Stimulated activated memory B cell treated with anti-CD40 and anti-IgM and Interleukin-4, amounts not matched to agents 10 μg/mL and 1 μg/mL and 100 μg/mL, for 72 hours (primary cell): ENCODE data around the gene HSF2BP.
"Not testable (repeated sequence)": the region's sequence is repeated elsewhere in the genome, so short reads cannot be mapped to it uniquely, and the experiment has no call there.

ENCODE experiments used
- ATAC-seq: fragments of 150-1000 bp; cut with Tn5 transposase; 2 replicates; pipeline ENCODE4 v1.10.0; 2021
- H3K27ac Mint-ChIP-seq: one replicate; pipeline ENCODE4 v1.8.0; 2022; ENCODE audit warnings: mild to moderate bottlenecking, mixed read lengths
- H3K27me3 Mint-ChIP-seq: one replicate; pipeline ENCODE4 v1.8.0; 2022; ENCODE audit warnings: mixed read lengths
- H3K36me3 Mint-ChIP-seq: one replicate; pipeline ENCODE4 v1.8.0; 2022; ENCODE audit warnings: mixed read lengths
- H3K4me1 Mint-ChIP-seq: one replicate; pipeline ENCODE4 v1.8.0; 2022; ENCODE audit warnings: mixed read lengths
- H3K4me3 Mint-ChIP-seq: one replicate; pipeline ENCODE4 v1.8.0; 2022; ENCODE audit warnings: mild to moderate bottlenecking, moderate library complexity, mixed read lengths
- H3K9me3 Mint-ChIP-seq: one replicate; pipeline ENCODE4 v1.8.0; 2022; ENCODE audit warnings: mixed read lengths

Gene HSF2BP

DNA sequence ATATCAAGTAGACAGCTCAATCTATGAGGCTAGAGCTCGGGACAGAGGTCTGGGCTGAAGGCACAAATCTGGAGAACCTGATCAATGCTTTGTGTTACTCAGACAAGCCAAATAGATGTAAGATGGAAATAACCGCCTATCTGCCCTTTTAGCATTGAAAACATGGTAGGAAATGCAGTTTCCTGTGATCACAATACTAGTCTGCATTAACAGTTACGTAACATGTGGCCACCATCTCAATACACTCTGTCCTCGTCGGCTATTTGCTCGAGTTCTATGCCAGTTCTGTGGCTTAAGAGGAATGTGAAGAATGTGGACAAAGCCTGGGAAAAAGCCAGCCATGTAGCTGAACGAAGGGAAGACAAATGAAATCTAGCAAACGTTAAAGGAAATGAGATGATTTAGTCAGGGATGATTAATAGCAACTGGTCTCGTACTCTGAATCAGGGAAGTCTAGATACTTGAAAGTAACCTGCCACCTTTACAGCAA lies 73.3 kb downstream of the HSF2BP start:
- Mint-ChIP-seq H3K4me1 (no peaks in the 10 kb centered on the region), H3K27me3 (peaks cover 27% of the 10 kb centered on the region), H3K9me3 (no peaks in the 10 kb centered on the region), H3K27ac (no peak overlapping the region), H3K4me3 (no peak overlapping the region), H3K36me3 (no peaks in the 10 kb centered on the region)
- ATAC-seq, result no peak

DNA sequence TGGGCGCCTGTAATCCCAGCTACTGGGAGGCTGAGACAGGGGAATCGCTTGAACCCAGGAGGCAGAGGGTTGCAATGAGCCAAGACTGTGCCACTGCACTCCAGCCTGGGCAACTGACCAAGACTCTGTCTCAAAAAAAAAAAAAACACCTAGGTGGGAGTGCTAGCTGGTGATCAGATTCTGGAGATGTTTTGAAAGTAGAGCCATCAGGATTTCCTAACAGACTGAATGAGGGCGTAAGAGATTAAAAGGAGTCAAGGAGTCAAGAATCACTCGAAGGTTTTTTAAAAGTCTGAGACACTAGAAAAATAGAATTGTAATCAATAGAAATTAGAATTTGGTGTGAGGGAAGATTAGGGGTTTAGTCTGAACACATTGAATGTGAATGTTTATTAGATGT lies 73.8 kb downstream of the HSF2BP start:
- no peak overlapping the region for H3K27ac Mint-ChIP-seq
- H3K27me3 Mint-ChIP-seq, result peaks cover 27% of the 10 kb centered on the region
- no peaks in the 10 kb centered on the region for H3K36me3 Mint-ChIP-seq
- ATAC-seq, result no peak
- H3K4me3 Mint-ChIP-seq, result no peak overlapping the region
- no peaks in the 10 kb centered on the region for H3K9me3 Mint-ChIP-seq
- H3K4me1 Mint-ChIP-seq, result no peaks in the 10 kb centered on the region

DNA sequence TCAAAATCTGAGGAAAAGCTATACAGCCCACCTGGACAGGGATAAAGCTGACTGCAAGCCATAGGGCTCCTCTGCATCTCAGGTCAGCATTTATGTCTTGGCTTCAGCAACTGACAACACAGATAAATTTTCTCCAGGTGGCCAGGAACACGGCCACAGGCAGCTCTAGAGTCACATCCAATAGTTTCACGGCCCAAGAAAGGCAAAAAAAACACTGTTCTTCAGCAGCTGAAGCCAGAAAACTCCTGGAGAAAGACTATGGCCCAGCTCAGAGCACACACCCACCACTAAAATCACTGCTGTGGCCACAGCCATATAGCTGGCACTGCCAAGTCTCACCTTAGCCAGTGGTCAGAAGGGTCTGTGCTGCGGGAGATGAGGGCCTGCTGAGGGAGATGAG lies 77.8 kb downstream of the HSF2BP start:
- no peaks in the 10 kb centered on the region for H3K4me1 Mint-ChIP-seq

DNA sequence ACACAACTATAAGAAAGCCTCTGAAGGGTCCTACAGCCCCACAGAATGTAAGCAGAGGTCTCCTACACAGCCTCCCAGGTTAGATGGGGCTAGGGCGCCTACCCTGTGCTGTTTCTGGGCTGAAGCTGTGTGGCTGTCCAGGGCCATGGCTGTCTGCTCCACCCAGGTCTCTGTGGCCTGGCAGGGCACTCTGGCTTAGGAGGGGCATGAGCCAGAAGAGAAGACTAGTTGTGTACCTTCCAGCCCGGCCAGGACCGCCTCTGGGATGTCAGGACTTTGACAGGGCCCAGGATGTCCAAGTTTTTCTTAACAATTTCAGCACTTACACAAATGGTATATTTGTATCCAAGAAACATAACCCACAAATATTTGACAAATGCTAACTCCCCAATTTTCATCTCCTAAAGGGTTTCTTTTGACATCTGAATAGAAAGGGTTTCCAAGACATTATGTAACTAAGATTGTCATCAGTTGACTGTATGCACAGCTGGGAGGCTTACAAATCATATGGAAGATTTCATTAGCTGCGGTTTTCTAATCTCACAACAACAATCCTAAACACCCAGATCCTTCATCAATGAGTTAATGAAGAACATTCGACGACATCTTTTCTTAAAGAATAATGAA lies 80.5 kb downstream of the HSF2BP start:
- H3K4me3 Mint-ChIP-seq, result no peak overlapping the region
- no peak for ATAC-seq
- H3K27me3 Mint-ChIP-seq, result peaks cover 39% of the 10 kb centered on the region
- no peaks in the 10 kb centered on the region for H3K36me3 Mint-ChIP-seq
- H3K27ac Mint-ChIP-seq, result no peak overlapping the region
- no peaks in the 10 kb centered on the region for H3K4me1 Mint-ChIP-seq
- no peaks in the 10 kb centered on the region for H3K9me3 Mint-ChIP-seq

More for the DNA sequence above, 77.8 kb downstream of the HSF2BP start:
- ATAC-seq, result no peak
- Mint-ChIP-seq H3K4me3 (no peak overlapping the region), H3K9me3 (no peaks in the 10 kb centered on the region), H3K27me3 (peaks cover 22% of the 10 kb centered on the region), H3K27ac (peak overlapping the region; percentile 9), H3K36me3 (no peaks in the 10 kb centered on the region)

DNA sequence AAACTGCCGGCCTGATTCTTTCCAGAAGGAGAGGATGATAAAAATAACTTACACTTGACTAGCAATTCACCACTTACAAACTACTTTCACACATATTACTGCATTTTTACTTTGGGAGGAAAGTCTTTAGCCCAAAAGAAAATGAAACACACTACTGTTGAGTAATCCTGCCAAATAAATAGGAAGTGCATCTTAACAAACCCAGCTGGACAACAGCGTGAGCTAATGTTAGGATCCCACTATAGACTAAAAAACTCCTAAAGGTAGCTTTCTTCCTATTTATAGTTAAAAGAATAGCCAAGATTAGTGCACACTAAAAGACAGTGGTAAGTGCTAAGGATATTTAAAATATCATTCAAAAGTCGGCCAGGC lies 83.8 kb downstream of the HSF2BP start:
- no peak overlapping the region for H3K27ac Mint-ChIP-seq
- no peak for ATAC-seq
- no peak overlapping the region for H3K4me3 Mint-ChIP-seq
- H3K27me3 Mint-ChIP-seq, result peaks cover 42% of the 10 kb centered on the region
- no peaks in the 10 kb centered on the region for H3K4me1 Mint-ChIP-seq
- no peaks in the 10 kb centered on the region for H3K9me3 Mint-ChIP-seq
- H3K36me3 Mint-ChIP-seq, result no peaks in the 10 kb centered on the region

DNA sequence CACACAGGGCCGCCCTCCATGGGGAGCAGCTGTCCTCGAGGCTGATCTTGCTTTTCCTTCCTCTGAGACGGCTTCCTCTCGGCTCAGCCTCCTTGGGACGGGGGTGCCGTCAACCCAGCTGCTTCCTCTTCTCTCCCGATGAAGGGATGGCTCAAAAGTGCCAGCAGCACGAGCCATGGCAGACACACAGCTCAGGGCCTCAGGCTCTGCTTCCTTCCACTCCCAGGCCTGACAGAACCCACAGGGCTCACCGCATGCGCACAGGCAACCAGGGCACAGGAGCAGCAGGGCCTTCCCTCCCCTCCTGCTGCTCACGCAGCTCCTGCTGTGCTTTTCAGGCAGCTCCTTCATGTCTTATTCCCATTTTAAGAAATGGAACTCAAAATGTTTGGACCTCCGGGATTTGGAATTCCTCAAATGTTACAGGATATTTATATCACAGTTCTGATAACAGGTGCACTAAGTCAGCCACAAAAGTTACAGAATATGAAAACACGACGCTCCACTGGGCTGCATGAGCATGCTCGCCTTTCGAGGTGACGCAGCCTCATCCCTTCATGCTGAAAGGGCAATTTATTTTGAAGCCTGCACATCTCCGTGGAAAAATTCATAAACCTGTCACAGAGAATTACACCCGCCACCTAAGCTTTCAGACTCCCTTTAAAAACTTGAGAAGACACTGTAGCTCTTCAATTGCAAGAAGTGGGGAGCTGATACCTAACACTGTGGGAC lies 84.4 kb downstream of the HSF2BP start:
- Mint-ChIP-seq H3K9me3 (no peaks in the 10 kb centered on the region), H3K4me3 (no peak overlapping the region), H3K36me3 (no peaks in the 10 kb centered on the region), H3K27me3 (peaks cover 38% of the 10 kb centered on the region), H3K27ac (no peak overlapping the region), H3K4me1 (no peaks in the 10 kb centered on the region)
- no peak for ATAC-seq

DNA sequence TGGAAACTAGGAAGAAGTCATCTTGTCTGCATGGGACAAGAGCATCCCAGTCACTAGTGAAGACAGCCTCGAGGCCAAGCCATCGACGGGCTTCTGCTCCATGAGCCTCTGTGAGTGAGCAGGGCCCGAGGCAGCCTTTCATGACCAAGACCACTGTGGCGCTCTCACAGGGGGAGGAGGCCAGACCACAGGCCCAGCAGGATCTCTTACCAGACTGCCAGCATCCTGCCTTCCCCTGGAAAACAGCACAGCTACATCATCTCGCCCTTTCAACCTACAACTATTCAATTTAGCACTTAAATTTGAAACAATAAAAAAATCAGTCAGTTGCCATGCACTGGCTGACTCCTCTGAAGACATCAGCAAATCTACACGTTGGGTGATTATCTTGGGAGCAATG lies 85.4 kb downstream of the HSF2BP start:
- Mint-ChIP-seq H3K9me3 (no peaks in the 10 kb centered on the region), H3K36me3 (no peaks in the 10 kb centered on the region), H3K4me3 (no peak overlapping the region), H3K27me3 (peaks cover 38% of the 10 kb centered on the region), H3K27ac (no peak overlapping the region), H3K4me1 (no peaks in the 10 kb centered on the region)
- ATAC-seq, result no peak

DNA sequence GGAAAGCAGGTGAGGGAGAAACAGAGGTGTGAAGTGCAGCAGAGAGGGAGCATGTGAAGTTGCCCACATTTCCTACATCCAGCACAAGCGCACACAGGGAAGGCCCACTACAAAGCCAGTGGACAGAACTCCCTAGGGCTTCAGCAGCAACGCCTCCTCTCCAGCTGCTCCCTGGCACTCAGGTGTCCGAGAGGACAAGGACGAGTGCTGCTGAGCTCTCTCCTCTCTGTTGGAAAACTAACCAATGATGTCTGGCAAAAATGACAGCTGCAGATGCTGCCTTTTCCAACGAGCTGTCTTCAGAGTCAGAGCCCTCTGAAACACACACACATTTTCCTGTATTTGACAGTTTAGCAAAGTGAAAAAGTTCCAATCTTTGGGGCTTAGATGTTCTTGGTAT lies 86.8 kb downstream of the HSF2BP start:
- Mint-ChIP-seq H3K9me3 (no peaks in the 10 kb centered on the region), H3K4me3 (no peak overlapping the region), H3K36me3 (no peaks in the 10 kb centered on the region), H3K4me1 (no peaks in the 10 kb centered on the region), H3K27me3 (peaks cover 38% of the 10 kb centered on the region), H3K27ac (no peak overlapping the region)
- no peak for ATAC-seq

DNA sequence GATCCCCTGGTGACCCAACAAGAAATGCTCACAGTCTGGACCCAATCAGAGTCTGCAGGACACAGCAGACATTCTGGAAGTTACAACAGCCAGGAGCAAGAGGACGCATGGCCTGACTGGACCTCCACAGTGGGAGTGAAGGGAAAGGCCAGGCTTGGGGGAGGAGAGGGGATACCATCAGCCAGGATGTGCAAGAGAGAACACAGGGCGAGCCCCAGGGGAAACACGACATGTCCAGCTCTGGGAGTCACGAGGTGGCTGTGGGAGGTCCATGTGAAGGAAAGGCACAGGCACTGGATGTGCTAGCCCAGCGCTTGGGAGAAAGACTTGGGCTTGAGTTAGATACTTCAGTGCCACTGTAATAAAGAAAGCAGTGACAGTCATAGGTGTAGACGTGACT lies 87.3 kb downstream of the HSF2BP start:
- peaks cover 38% of the 10 kb centered on the region for H3K27me3 Mint-ChIP-seq
- H3K27ac Mint-ChIP-seq, result no peak overlapping the region
- no peaks in the 10 kb centered on the region for H3K9me3 Mint-ChIP-seq
- no peaks in the 10 kb centered on the region for H3K4me1 Mint-ChIP-seq
- no peak for ATAC-seq
- no peak overlapping the region for H3K4me3 Mint-ChIP-seq
- H3K36me3 Mint-ChIP-seq, result no peaks in the 10 kb centered on the region

DNA sequence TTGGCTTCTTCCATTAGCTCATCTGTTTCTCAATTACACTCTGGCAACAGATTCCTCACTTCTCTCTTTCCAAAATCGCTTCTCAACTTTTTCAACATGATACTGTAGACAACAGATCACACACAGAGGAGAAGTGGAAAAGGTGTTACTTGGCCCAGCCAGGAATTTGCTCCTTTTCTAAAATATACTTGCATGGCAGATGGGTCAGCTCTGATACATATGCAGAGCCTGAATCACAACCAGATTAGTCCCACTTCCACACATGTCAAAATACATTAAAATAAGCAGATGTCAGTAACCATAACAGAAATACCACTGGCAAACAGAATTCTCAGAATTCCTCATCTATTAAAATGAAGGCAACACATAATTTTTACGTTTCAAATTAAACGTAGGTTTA lies 89.1 kb downstream of the HSF2BP start:
- peaks cover 35% of the 10 kb centered on the region for H3K27me3 Mint-ChIP-seq
- not testable (repeated sequence) for ATAC-seq, H3K36me3 Mint-ChIP-seq, H3K4me1 Mint-ChIP-seq, H3K9me3 Mint-ChIP-seq, H3K27ac Mint-ChIP-seq, H3K4me3 Mint-ChIP-seq

DNA sequence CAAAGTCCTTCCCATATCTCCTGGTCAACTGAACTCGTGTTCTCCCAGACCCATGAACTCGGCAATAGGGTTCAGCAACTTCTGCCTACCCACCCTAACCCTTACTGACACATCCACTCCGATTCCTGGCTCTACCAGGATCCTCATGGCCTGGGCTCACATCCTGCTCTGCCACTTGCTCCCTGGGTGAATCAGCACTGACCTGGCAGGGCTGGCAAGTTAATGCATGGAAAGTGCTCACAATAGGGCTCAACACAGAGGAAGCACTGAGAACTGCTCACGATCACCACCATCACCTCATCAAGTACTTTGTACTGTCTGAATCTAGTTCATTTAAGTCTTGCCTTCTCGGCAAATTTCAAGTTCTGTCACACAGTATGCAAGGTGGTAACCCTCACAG lies 96.8 kb downstream of the HSF2BP start:
- not testable (repeated sequence) for H3K27ac Mint-ChIP-seq, H3K4me3 Mint-ChIP-seq, ATAC-seq

DNA sequence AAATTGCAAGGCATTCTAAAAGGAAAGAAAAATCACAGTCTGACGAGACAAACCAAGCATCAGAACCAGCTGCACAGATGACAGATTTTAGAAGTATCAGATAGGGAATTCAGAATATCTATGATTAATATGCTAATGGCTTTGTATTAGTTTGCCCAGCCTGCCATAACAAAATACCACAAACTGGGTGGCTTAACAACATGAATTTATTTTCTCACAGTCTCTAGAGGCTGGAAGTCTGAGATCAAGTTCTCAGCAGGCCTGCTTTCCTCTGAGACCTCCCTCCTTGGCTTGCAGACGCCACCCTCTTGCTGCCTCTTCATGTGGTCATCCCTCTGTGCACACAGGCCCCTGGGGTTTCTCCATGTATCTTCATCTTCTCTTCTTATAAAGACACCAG lies 118.7 kb downstream of the HSF2BP start:
- not testable (repeated sequence) for H3K27me3 Mint-ChIP-seq, H3K9me3 Mint-ChIP-seq, ATAC-seq, H3K4me3 Mint-ChIP-seq, H3K27ac Mint-ChIP-seq, H3K36me3 Mint-ChIP-seq, H3K4me1 Mint-ChIP-seq

More for the DNA sequence above, 96.8 kb downstream of the HSF2BP start:
- H3K4me1 Mint-ChIP-seq, H3K27me3 Mint-ChIP-seq, H3K36me3 Mint-ChIP-seq, H3K9me3 Mint-ChIP-seq: not testable (repeated sequence)

DNA sequence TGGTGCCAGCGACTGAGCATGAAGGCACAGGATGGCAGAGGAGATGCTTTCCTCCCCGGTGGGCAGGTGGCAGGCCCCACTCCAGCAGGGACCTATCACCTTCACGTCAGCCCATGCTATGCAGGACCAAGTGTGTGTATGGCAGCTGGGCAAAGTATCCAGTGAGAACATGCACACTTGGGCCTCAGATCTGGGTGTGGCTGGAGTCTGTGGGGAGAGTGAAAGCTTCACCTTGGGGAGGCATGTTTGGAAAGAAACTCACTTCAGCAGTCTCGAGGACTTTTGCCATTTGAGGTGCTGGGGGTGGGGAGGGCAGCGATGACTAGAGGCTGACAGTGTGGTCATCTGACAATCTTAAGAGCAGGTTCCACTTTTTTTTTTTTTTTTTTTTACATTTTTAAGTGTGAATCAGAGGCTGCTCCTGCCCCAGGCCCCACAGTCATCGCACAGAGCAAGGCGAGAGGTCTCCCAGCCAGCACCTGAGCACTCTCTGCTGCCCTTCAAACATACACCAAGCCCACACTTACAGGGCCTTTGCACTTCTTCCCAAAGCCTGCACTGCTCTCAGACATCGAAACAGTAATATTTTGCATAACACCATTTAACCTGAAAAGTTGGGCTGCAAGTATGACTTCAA lies 136.7 kb downstream of the HSF2BP start:
- not testable (repeated sequence) for H3K4me3 Mint-ChIP-seq, H3K4me1 Mint-ChIP-seq, ATAC-seq

DNA sequence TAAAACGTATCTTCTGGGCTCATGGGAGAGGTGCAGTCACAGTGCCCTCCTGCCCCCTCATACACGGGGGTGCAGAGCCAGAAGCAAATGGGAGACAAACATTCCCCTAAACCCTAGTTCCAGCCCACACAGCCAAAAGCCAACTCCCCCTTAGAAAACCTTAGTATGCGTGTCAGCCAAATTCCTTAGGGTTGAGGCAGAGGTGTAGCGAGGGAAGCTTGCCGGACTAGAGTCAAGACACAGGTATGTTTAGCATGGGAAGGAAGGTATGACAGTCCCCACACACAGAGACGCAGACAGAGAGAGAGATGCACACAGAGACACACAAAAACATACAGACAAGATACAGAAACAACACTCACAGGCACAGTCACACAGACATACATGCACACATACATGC lies 141.6 kb downstream of the HSF2BP start:
- not testable (repeated sequence) for H3K36me3 Mint-ChIP-seq, ATAC-seq, H3K9me3 Mint-ChIP-seq, H3K4me1 Mint-ChIP-seq, H3K27me3 Mint-ChIP-seq, H3K4me3 Mint-ChIP-seq, H3K27ac Mint-ChIP-seq

More for the DNA sequence above, 136.7 kb downstream of the HSF2BP start:
- not testable (repeated sequence) for H3K9me3 Mint-ChIP-seq, H3K27me3 Mint-ChIP-seq, H3K27ac Mint-ChIP-seq, H3K36me3 Mint-ChIP-seq

DNA sequence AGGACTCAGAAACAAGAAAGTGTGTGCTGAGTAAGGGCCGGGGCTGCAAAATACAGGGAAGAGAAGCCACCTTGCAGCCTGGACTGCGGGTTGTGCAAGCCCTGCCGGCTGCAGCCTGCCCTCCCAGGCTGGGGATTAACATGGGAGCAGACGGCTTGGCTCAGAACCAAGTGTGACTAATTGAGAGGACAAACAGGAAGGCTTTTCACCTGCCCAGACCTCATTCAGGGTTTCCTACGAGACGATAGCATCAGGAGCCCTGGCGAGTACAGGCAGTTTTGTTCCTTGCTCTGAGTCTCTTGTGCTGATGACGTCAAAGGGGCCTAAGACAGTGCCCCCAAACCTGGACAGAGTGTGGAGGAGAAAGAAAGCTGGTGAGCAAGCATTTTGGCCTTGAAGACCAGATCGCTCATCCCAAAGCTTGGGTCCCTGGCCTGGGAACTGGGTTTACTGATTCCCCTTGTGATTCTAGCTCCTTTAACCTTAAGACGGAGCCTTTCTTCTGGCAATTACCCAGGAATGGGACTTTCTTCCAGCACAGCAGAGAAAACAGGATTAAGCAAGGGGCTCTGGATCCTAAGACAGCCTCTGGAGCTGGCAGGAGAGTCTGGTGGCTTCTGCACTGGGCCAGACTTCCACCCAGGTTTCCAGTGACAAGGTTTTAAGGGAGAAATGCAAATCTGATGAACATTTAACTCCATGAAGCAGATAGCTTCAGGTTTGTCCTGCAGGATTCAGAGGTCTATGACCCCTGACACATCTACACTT lies 142.2 kb downstream of the HSF2BP start:
- not testable (repeated sequence) for ATAC-seq, H3K4me3 Mint-ChIP-seq, H3K4me1 Mint-ChIP-seq, H3K36me3 Mint-ChIP-seq, H3K9me3 Mint-ChIP-seq, H3K27ac Mint-ChIP-seq, H3K27me3 Mint-ChIP-seq
